GM23338 (cell line): Measurements from ENCODE around the gene RNF213. TPM values are rescaled to one million over a fixed set of nuclear protein-coding genes. Genes with fewer than 3 reads are reported as not detected.

ENCODE experiments used
- ATAC-seq: fragments of 200-7000 bp; cut with Tn5 transposase; 3 replicates; pipeline ENCODE4 v1.9.1; 2020
- DNase-seq: peaks from one replicate; pipeline ENCODE4 v3.0.0-alpha.2; 2015; ENCODE audit warnings: low spot score
- H2AFZ ChIP-seq: fragments of 200-600 bp; sonication (generic); 2 replicates; pipeline ENCODE4 v1.8.0; 2016; ENCODE audit warnings: antibody characterized with exemption, mild to moderate bottlenecking, moderate library complexity
- H3F3A ChIP-seq: fragments of 200-600 bp; sonication (generic); replicated peaks from 2 replicates; pipeline ENCODE4 v1.8.0; 2017; ENCODE audit warnings: antibody characterized with exemption, mixed run types, low read depth
- H3K27ac ChIP-seq: fragments of 200-600 bp; sonication (generic); 2 replicates; pipeline ENCODE4 v1.6.1; 2016; ENCODE audit warnings: low read depth
- H3K27me3 ChIP-seq: fragments of 200-600 bp; sonication (generic); 2 replicates; pipeline ENCODE4 v1.8.0; 2016; ENCODE audit warnings: mild to moderate bottlenecking, mixed run types, moderate library complexity; ENCODE audit not compliant: insufficient read depth
- H3K36me3 ChIP-seq: fragments of 200-600 bp; sonication (generic); 2 replicates; pipeline ENCODE4 v1.8.0; 2016; ENCODE audit warnings: mild to moderate bottlenecking; ENCODE audit not compliant: insufficient read depth
- H3K4me1 ChIP-seq: fragments of 200-600 bp; sonication (generic); 2 replicates; pipeline ENCODE4 v1.8.0; 2016; ENCODE audit warnings: mild to moderate bottlenecking, moderate library complexity; ENCODE audit not compliant: insufficient read depth
- H3K4me2 ChIP-seq: fragments of 200-600 bp; sonication (generic); 2 replicates; pipeline ENCODE4 v1.7.1; 2017; ENCODE audit warnings: mixed run types
- H3K4me3 ChIP-seq: fragments of 200-600 bp; sonication (generic); 2 replicates; pipeline ENCODE4 v1.6.1; 2016; ENCODE audit warnings: mixed run types
- H3K79me2 ChIP-seq: fragments of 200-600 bp; sonication (generic); replicated peaks from 2 replicates; pipeline ENCODE4 v1.8.0; 2017; ENCODE audit warnings: mild to moderate bottlenecking; ENCODE audit not compliant: insufficient read depth
- H3K9me2 ChIP-seq: fragments of 200-600 bp; sonication (generic); 2 replicates; pipeline ENCODE4 v1.8.0; 2017; ENCODE audit not compliant: insufficient read depth
- H4K20me1 ChIP-seq: fragments of 200-600 bp; sonication (generic); replicated peaks from 2 replicates; pipeline ENCODE4 v1.8.0; 2017; ENCODE audit warnings: mild to moderate bottlenecking; ENCODE audit not compliant: insufficient read depth
- H3K27ac Mint-ChIP-seq: 2 replicates; pipeline ENCODE4 v1.8.0; 2020; ENCODE audit warnings: inconsistent platforms, mild to moderate bottlenecking, moderate library complexity, mixed read lengths
- H3K27me3 Mint-ChIP-seq: 3 replicates; pipeline ENCODE4 v1.8.0; 2022; ENCODE audit warnings: low read depth, mild to moderate bottlenecking, moderate library complexity, mixed read lengths, inconsistent platforms; ENCODE audit not compliant: insufficient read depth, poor library complexity
- H3K36me3 Mint-ChIP-seq: 3 replicates; pipeline ENCODE4 v1.8.0; 2021; ENCODE audit warnings: low read depth, mild to moderate bottlenecking, inconsistent platforms, moderate library complexity, mixed read lengths
- H3K4me1 Mint-ChIP-seq: 3 replicates; pipeline ENCODE4 v1.8.0; 2020; ENCODE audit warnings: mild to moderate bottlenecking, inconsistent platforms, mixed read lengths
- H3K4me3 Mint-ChIP-seq: 3 replicates; pipeline ENCODE4 v1.8.0; 2021; ENCODE audit warnings: moderate library complexity, mild to moderate bottlenecking, inconsistent platforms, mixed read lengths
- H3K9me3 Mint-ChIP-seq: 3 replicates; pipeline ENCODE4 v1.8.0; 2020; ENCODE audit warnings: moderate library complexity, mild to moderate bottlenecking, inconsistent platforms, mixed read lengths
- CREB1 ChIP-seq: fragments of 250-450 bp; sonication (Bioruptor Pico); IDR thresholded peaks from 2 replicates; pipeline ENCODE4 v1.5.0; 2020; ENCODE audit warnings: low read depth, mild to moderate bottlenecking, moderate library complexity
- JUNB ChIP-seq: IDR thresholded peaks from one replicate; pipeline ENCODE4 v1.6.1; 2016; ENCODE audit warnings: antibody characterized with exemption; ENCODE audit not compliant: unreplicated experiment
- ZNF331 ChIP-seq: fragments of 250-450 bp; sonication (Bioruptor Pico); IDR thresholded peaks from 2 replicates; pipeline ENCODE4 v1.5.0; 2020; ENCODE audit warnings: low read depth, mild to moderate bottlenecking, moderate library complexity
- polyA plus RNA-seq: library from polyadenylated mRNA; unstranded; fragments of >200 nt; fragmentation: Nextera tagmentation; extraction: Ambion mirVana; gene quantifications from 2 replicates; pipeline ENCODE4 v1.2.1, GENCODE V29; 2016
- total RNA-seq: library from RNA; depleted of rRNA; stranded (reverse); fragments of >200 nt; shearing (Covaris generic); gene quantifications from 2 replicates; pipeline ENCODE4 v1.2.3, GENCODE V29; 2014
- TF ChIP-seq, protein P1 (sequence below): fragments of 250-450 bp; sonication (Bioruptor Pico); IDR thresholded peaks from 2 replicates; pipeline ENCODE4 v1.5.0; 2020; ENCODE audit warnings: mild to moderate bottlenecking, moderate library complexity
- TF ChIP-seq, protein P2 (sequence below), 2 experiments: fragments of 200-600 bp in 1 of 2; sonication (generic) in 1 of 2; conservative IDR thresholded peaks; 2 replicates each; pipeline versions ENCODE4 v1.5.1 to v1.6.1; 2016 to 2017; ENCODE audit warnings: antibody characterized with exemption in 2 of 2, low read depth in 2 of 2, mild to moderate bottlenecking in 2 of 2, moderate library complexity in 1 of 2
- TF ChIP-seq, protein P3 (sequence below): IDR thresholded peaks from one replicate; pipeline ENCODE4 v1.6.1; 2018; ENCODE audit warnings: antibody characterized with exemption; ENCODE audit not compliant: unreplicated experiment

Gene RNF213
- total and polyA plus RNA-seq, 2 experiments from 2014 or later: 21.2 to 67.2 TPM

DNA sequence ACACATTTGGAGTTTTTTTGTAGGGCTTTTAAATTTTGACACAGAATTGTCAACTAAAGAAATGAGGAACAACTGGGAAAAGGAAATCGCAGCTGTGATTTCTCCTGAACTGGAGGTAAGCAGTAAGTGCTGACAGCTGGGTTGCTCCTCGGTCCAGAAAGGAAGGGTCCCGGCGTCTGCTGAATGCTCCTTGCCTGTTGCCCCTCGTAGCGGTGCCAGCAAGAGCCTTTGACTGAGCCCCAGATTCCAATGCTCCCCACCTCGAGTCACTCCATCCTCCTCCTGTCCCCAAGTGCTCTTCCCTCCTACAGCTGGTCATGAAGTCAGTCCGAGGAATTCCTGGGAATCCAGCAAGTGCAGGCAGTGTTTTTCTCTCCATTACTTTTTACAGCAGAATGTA lies 122.3 kb downstream of the RNF213 start:
- Mint-ChIP-seq H3K4me3 (no peak overlapping the region), H3K9me3 (no peaks in the 10 kb centered on the region), H3K4me1 (peaks cover 2% of the 10 kb centered on the region; the same call in 1 of the 3 replicates), H3K27me3 (peaks cover 14% of the 10 kb centered on the region), H3K36me3 (peaks cover 69% of the 10 kb centered on the region), H3K27ac (no peak overlapping the region)
- Histone ChIP-seq H2AFZ (no peak overlapping the region), H3K27me3 (no peaks in the 10 kb centered on the region), H3K36me3 (peaks cover 10% of the 10 kb centered on the region; the same call in 1 of the 2 replicates), H3K27ac (no peak overlapping the region), H3K9me2 (no peaks in the 10 kb centered on the region), H3F3A (no peaks in the 10 kb centered on the region), H3K4me3 (no peak overlapping the region), H3K4me1 (no peaks in the 10 kb centered on the region), H3K79me2 (no peaks in the 10 kb centered on the region), H4K20me1 (no peaks in the 10 kb centered on the region), H3K4me2 (no peak overlapping the region)
- no peak for DNase-seq
- TF ChIP-seq ZNF331 (CRISPR knock-in tag) (no peak), CREB1 (CRISPR knock-in tag) (no peak), JUNB (no peak)
- TF ChIP-seq, protein P1, sequence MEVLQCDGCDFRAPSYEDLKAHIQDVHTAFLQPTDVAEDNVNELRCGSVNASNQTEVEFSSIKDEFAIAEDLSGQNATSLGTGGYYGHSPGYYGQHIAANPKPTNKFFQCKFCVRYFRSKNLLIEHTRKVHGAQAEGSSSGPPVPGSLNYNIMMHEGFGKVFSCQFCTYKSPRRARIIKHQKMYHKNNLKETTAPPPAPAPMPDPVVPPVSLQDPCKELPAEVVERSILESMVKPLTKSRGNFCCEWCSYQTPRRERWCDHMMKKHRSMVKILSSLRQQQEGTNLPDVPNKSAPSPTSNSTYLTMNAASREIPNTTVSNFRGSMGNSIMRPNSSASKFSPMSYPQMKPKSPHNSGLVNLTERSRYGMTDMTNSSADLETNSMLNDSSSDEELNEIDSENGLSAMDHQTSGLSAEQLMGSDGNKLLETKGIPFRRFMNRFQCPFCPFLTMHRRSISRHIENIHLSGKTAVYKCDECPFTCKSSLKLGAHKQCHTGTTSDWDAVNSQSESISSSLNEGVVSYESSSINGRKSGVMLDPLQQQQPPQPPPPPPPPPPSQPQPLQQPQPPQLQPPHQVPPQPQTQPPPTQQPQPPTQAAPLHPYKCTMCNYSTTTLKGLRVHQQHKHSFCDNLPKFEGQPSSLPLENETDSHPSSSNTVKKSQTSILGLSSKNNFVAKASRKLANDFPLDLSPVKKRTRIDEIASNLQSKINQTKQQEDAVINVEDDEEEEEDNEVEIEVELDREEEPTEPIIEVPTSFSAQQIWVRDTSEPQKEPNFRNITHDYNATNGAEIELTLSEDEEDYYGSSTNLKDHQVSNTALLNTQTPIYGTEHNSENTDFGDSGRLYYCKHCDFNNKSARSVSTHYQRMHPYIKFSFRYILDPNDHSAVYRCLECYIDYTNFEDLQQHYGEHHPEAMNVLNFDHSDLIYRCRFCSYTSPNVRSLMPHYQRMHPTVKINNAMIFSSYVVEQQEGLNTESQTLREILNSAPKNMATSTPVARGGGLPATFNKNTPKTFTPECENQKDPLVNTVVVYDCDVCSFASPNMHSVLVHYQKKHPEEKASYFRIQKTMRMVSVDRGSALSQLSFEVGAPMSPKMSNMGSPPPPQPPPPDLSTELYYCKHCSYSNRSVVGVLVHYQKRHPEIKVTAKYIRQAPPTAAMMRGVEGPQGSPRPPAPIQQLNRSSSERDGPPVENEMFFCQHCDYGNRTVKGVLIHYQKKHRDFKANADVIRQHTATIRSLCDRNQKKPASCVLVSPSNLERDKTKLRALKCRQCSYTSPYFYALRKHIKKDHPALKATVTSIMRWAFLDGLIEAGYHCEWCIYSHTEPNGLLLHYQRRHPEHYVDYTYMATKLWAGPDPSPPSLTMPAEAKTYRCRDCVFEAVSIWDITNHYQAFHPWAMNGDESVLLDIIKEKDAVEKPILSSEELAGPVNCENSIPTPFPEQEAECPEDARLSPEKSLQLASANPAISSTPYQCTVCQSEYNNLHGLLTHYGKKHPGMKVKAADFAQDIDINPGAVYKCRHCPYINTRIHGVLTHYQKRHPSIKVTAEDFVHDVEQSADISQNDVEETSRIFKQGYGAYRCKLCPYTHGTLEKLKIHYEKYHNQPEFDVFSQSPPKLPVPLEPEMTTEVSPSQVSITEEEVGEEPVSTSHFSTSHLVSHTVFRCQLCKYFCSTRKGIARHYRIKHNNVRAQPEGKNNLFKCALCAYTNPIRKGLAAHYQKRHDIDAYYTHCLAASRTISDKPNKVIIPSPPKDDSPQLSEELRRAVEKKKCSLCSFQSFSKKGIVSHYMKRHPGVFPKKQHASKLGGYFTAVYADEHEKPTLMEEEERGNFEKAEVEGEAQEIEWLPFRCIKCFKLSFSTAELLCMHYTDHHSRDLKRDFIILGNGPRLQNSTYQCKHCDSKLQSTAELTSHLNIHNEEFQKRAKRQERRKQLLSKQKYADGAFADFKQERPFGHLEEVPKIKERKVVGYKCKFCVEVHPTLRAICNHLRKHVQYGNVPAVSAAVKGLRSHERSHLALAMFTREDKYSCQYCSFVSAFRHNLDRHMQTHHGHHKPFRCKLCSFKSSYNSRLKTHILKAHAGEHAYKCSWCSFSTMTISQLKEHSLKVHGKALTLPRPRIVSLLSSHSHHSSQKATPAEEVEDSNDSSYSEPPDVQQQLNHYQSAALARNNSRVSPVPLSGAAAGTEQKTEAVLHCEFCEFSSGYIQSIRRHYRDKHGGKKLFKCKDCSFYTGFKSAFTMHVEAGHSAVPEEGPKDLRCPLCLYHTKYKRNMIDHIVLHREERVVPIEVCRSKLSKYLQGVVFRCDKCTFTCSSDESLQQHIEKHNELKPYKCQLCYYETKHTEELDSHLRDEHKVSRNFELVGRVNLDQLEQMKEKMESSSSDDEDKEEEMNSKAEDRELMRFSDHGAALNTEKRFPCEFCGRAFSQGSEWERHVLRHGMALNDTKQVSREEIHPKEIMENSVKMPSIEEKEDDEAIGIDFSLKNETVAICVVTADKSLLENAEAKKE: no peak
- TF ChIP-seq, protein P2, sequence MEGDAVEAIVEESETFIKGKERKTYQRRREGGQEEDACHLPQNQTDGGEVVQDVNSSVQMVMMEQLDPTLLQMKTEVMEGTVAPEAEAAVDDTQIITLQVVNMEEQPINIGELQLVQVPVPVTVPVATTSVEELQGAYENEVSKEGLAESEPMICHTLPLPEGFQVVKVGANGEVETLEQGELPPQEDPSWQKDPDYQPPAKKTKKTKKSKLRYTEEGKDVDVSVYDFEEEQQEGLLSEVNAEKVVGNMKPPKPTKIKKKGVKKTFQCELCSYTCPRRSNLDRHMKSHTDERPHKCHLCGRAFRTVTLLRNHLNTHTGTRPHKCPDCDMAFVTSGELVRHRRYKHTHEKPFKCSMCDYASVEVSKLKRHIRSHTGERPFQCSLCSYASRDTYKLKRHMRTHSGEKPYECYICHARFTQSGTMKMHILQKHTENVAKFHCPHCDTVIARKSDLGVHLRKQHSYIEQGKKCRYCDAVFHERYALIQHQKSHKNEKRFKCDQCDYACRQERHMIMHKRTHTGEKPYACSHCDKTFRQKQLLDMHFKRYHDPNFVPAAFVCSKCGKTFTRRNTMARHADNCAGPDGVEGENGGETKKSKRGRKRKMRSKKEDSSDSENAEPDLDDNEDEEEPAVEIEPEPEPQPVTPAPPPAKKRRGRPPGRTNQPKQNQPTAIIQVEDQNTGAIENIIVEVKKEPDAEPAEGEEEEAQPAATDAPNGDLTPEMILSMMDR (conservative IDR thresholded peaks at IDR 0.05; ENCODE audit: low read depth in 2 of 2): no peak
- TF ChIP-seq, protein P3, sequence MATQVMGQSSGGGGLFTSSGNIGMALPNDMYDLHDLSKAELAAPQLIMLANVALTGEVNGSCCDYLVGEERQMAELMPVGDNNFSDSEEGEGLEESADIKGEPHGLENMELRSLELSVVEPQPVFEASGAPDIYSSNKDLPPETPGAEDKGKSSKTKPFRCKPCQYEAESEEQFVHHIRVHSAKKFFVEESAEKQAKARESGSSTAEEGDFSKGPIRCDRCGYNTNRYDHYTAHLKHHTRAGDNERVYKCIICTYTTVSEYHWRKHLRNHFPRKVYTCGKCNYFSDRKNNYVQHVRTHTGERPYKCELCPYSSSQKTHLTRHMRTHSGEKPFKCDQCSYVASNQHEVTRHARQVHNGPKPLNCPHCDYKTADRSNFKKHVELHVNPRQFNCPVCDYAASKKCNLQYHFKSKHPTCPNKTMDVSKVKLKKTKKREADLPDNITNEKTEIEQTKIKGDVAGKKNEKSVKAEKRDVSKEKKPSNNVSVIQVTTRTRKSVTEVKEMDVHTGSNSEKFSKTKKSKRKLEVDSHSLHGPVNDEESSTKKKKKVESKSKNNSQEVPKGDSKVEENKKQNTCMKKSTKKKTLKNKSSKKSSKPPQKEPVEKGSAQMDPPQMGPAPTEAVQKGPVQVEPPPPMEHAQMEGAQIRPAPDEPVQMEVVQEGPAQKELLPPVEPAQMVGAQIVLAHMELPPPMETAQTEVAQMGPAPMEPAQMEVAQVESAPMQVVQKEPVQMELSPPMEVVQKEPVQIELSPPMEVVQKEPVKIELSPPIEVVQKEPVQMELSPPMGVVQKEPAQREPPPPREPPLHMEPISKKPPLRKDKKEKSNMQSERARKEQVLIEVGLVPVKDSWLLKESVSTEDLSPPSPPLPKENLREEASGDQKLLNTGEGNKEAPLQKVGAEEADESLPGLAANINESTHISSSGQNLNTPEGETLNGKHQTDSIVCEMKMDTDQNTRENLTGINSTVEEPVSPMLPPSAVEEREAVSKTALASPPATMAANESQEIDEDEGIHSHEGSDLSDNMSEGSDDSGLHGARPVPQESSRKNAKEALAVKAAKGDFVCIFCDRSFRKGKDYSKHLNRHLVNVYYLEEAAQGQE: no peak
- no peak for ATAC-seq
